Activated CD8-positive, alpha-beta memory T cell treated with anti-CD3 and anti-CD28 coated beads, Interleukin-2, amount 50 U/mL, for 4 hours (primary cell): Measurements from ENCODE around the gene ZNF583.
A peak's percentile ranks its signal among the peaks of the same experiment; 100 is the strongest.

Experiments
- DNase-seq: peaks from one replicate; pipeline ENCODE4 v3.0.0-alpha.2; 2020

ZNF583 gene

DNA sequence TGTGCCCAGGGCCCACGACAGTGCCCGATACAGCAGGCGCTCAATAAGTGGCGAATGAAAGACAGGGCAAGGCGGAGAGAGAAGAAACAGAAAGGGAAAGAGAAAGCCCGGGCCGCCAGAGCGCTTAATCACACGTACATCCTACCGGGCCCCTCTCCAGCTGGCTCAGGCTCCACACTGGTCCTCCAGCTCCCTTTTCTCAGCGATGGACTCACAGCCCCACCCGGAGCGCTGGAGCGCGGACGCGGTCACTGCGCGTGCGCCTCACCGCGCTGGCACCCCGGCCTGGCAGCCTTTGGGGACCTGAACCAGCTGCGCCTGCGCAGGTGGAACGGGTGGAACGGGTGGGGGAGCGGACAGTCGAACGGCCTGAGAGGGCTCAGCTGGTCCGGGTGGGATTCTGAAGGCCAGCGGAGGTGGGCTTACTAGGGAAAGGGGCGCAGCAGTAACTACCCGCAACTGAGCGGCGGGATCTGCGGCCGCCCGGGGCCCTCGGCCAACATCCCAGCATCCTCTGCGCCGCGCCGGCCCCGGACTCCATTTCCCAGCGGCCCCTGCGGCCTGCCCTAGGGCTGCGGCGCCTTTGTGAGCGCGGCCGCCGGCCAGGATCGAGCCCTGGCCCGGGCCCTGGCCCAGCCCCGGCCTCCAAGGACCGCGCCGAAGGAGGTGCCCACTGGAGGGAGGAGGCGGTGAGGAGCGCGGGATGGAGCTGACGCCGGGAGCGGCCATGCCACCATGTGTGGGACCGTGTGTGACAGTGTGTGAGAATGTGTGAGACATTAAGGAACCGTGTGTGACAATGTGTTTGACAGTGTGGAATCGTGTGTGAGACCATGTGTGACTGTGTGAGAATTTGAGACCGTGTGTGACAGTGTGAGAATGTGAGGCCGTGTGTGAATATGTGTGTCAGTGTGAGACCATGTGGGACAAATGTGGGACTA is at the start of gene ZNF583:
Gene ZNF583, plus strand, starts transcription at position 569 of the 941 bp plus-strand sequence. CDS start 2,783 bp downstream, outside the sequence.
- DNase-seq = peak; percentile 88

GRCh38 chr19:56355517-56355916 is 48.6 kb upstream of the ZNF583 start:
- no peak for DNase-seq

DNA sequence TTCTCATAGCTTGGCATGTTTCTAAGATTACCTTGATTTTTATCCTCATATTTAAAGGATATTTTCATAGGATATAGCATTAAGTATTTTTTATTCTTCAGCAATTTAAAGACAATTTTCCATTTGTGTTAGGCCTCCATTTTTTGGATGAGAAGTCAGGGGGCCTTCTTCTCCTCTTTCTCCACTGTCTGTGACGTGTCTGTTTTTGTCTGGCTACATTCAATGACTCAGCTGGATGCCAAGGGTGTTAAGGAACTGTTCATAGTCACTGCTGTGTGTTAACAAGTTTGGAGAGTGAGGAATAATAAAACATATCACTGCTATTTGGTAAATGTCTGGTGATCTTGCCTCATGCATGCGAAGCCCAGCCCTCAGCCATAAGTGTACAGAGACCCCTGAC is 47.2 kb upstream of the ZNF583 start:
- no peak for DNase-seq

- no peak for DNase-seq
Measured at GRCh38 chr19:56360841-56361240, 43.3 kb upstream of the ZNF583 start.

- peak; percentile 75 for DNase-seq
Measured at GRCh38 chr19:56367829-56368711, 36.1 kb upstream of the ZNF583 start.

- no peak for DNase-seq
Measured at GRCh38 chr19:56369886-56370676, 34.1 kb upstream of the ZNF583 start.

DNA sequence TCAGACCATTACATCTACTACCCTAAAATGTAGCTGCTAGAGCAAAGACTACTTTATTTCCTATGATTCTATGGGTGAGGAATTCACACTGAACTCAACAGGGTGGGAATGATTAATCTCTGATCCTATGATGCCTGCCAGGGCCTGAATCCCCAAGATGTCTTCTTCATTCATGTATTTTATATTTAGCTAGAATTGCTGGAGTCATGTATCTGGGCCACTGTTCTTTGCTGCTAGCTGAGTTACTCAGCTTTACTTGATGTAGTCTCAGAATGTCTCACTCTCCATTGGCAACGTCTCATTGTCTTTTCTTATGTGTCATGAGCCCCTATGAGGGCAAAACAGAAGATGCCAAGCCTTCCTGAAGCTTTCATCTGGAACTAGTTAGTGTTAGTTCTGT is 31.9 kb upstream of the ZNF583 start:
- DNase-seq = no peak

- DNase-seq = no peak
Measured at GRCh38 chr19:56377105-56377924, 26.8 kb upstream of the ZNF583 start.

- no peak for DNase-seq
Measured at GRCh38 chr19:56383826-56384605, 20.1 kb upstream of the ZNF583 start.

GRCh38 chr19:56393119-56394012 is 10.8 kb upstream of the ZNF583 start, which contains the start of gene ZNF582:
ZNF582 (minus strand) TSS chr19:56393534; CDS start chr19:56391752, 1,782 bp downstream.
- DNase-seq = peak; percentile 90

DNA sequence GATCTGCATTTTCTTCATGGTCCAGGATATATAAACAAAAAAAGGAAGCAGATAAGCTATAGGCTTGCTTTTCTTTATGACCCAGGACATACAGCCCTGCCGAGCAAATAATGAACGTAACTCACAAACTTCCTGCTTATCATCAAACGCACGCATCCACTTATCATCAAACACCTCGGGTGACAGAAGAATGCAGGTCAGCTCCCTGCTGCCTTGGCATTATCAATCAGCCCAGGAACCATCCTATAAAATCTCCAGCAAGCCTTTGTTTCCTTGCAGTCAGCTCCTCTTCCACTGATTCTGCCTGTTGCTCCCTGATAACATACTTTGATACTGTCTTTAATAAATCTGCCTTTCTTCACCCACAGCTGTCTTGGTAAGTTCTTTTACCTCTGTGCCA is 5.3 kb upstream of the ZNF583 start:
- DNase-seq = no peak

- no peak for DNase-seq
Measured at GRCh38 chr19:56400485-56400884, 3.6 kb upstream of the ZNF583 start.

DNA sequence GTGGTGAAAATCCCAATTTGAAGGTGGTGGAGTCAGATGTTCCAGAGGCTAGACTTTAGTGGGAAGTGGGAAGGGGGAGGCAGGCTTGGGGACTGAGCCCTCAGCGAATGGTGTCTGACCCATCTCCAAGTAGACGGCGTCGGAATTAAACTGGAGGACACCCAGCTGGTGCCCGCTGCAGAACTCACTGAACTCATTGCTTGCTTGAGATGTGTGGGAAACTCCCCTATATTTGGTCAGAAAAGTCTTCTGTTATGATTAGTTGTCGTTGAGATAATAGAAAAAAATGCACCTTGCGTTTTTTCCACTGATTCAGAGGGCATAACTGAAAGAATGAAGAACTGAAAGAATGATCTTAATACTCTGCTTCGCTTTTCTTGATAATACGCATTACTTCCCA is 871 bp upstream of the ZNF583 start:
- DNase-seq = no peak

DNA sequence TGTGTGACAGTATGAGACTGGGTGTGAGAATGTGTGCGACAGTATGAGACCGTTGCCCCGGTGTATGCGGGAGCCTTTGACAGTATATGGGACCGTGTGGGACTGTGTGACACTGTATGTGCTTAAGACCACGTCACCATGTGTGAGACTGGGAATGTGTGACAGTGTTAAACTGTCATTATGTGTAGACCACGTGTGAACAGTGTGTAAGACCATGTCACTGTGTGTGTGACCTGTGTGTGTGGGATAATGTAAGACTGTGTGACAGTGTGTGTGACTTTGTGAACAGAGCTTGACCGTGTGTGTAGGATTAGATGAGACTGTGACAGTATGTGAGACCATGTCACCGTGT is 549 bp downstream of the ZNF583 start:
- DNase-seq = no peak

DNA sequence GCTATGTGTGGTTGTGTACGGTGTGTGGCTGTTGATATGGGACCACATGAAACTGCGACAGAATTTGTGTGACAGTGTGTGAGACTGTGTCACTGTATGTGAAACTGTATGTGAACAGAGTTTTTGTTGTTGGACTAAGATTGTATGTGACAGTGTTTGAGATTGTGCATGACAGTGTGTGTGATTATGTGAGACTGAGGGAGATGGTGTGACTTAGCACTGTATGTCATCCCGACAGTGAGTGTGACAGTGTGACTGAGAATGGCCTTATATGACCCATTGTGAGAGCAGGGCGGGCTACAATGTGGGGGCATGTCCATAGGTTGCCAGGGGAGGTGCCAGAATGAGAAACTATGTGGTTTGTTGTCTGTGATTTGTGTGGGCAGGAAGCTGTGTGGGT is 930 bp downstream of the ZNF583 start:
- DNase-seq = no peak

- DNase-seq = no peak
Measured at GRCh38 chr19:56423276-56423984, 19.3 kb downstream of the ZNF583 start.

- DNase-seq = no peak
Measured at GRCh38 chr19:56423985-56424353, 19.8 kb downstream of the ZNF583 start.

- no peak for DNase-seq
Measured at GRCh38 chr19:56441206-56441792, 37.2 kb downstream of the ZNF583 start.

GRCh38 chr19:56474308-56474707 is 70.2 kb downstream of the ZNF583 start:
- DNase-seq = no peak
